Activated B cell treated with CpG ODN at 0.5 μM for 24 hours (primary cell): ENCODE measurements around the gene HLA-E. TPM values are rescaled to one million over a fixed set of nuclear protein-coding genes. Genes with fewer than 3 reads are reported as not detected.
"Not testable (repeated sequence)": the region's sequence is repeated elsewhere in the genome, so short reads cannot be mapped to it uniquely, and the experiment has no call there.

ENCODE experiments used
- ATAC-seq: fragments of 200-7000 bp; cut with Tn5 transposase; one replicate; pipeline ENCODE4 v1.10.0; 2021; ENCODE audit warnings: low read depth, mild to moderate bottlenecking, moderate library complexity
- CTCF ChIA-PET: fragments of 350-600 bp; sonication (Branson Sonifier 250); formaldehyde crosslinking; loops from one replicate; lab custom pipeline; 2021; ENCODE audit warnings: antibody characterized with exemption; lab: Charles Lee
- POLR2A ChIA-PET: fragments of 350-600 bp; sonication (Branson Sonifier 250); formaldehyde crosslinking; loops from one replicate; lab custom pipeline; 2021; ENCODE audit warnings: antibody characterized with exemption; lab: Charles Lee
- DNase-seq: peaks from one replicate; pipeline ENCODE4 v3.0.0; 2022
- H3K27ac Mint-ChIP-seq: one replicate; pipeline ENCODE4 v1.8.0; 2020; ENCODE audit warnings: mixed read lengths
- H3K27me3 Mint-ChIP-seq: one replicate; pipeline ENCODE4 v1.8.0; 2021; ENCODE audit warnings: mixed read lengths
- H3K36me3 Mint-ChIP-seq: one replicate; pipeline ENCODE4 v1.8.0; 2021; ENCODE audit warnings: low read depth, mixed read lengths
- H3K4me1 Mint-ChIP-seq: one replicate; pipeline ENCODE4 v1.8.0; 2021; ENCODE audit warnings: mixed read lengths
- H3K4me3 Mint-ChIP-seq: one replicate; pipeline ENCODE4 v1.8.0; 2020; ENCODE audit warnings: mild to moderate bottlenecking, mixed read lengths
- H3K9me3 Mint-ChIP-seq: one replicate; pipeline ENCODE4 v1.8.0; 2020; ENCODE audit warnings: mixed read lengths
- CTCF ChIP-seq: fragments of 200-600 bp; IDR thresholded peaks from one replicate; pipeline ENCODE4 v1.8.0; 2022; ENCODE audit warnings: antibody characterized with exemption, mild to moderate bottlenecking
- intact Hi-C: fragments of 100-400 bp; cut with micrococcal nuclease; formaldehyde crosslinking; loops from one replicate; pipeline ENCODE4 v1.15.1; 2024
- total RNA-seq: library from RNA; stranded (reverse); gene quantifications from 2 replicates; pipeline ENCODE4 v1.2.3, GENCODE V29; 2022

HLA-E gene
- total RNA-seq, 1 donor from 2014 or later, result 737 TPM

- Mint-ChIP-seq H3K9me3 (no peaks in the 10 kb centered on the region), H3K27ac (no peak overlapping the region), H3K4me3 (no peak overlapping the region), H3K36me3 (no peaks in the 10 kb centered on the region), H3K27me3 (peaks cover 26% of the 10 kb centered on the region), H3K4me1 (peaks cover 33% of the 10 kb centered on the region)
- ATAC-seq (no peak), DNase-seq (no peak)
- TF ChIP-seq CTCF, result peak; percentile 58
- ChIA-PET CTCF (interaction anchor here (0.8 to 9.8 kb wide), 20 partner anchors 9 to 247 kb away, joined by 3 to 411 read pairs (median 6); partner anchors contain the start of genes ABCF1 and DHX16), POLR2A (interaction anchor here (0.6 to 10.0 kb wide), 7 partner anchors 44 to 131 kb away, joined by 3 to 97 read pairs (median 5); partner anchors contain the start of genes GNL1 and PRR3)
- intact Hi-C loops, result loop anchor here (1.0 to 2.0 kb wide), 4 partner anchors 49 to 393 kb away; no protein-coding TSS in a partner anchor
Observed at GRCh38 chr6:30483677-30484279, 5.5 kb upstream of the HLA-E start.

- intact Hi-C loops, result no loop called here
- DNase-seq (no peak), ATAC-seq (no peak)
- ChIA-PET POLR2A (interaction anchor here (0.8 to 10.0 kb wide), 6 partner anchors 16 to 112 kb away, joined by 3 to 97 read pairs (median 6); no protein-coding TSS in a partner anchor), CTCF (interaction anchor here (0.6 to 9.8 kb wide), 11 partner anchors 15 to 237 kb away, joined by 3 to 411 read pairs (median 7); no protein-coding TSS in a partner anchor)
- peaks cover 10% of the 10 kb centered on the region for H3K36me3 Mint-ChIP-seq
- no peak overlapping the region for H3K4me3 Mint-ChIP-seq
- H3K27ac Mint-ChIP-seq, result no peak overlapping the region
- TF ChIP-seq CTCF, result no peak
- peaks cover 16% of the 10 kb centered on the region for H3K27me3 Mint-ChIP-seq
- peaks cover 41% of the 10 kb centered on the region for H3K4me1 Mint-ChIP-seq
- H3K9me3 Mint-ChIP-seq, result no peaks in the 10 kb centered on the region
Observed at GRCh38 chr6:30485236-30485635, 4.1 kb upstream of the HLA-E start.

- no peak for TF ChIP-seq CTCF
- peaks cover 47% of the 10 kb centered on the region for H3K4me1 Mint-ChIP-seq
- intact Hi-C loops, result no loop called here
- no peaks in the 10 kb centered on the region for H3K9me3 Mint-ChIP-seq
- ATAC-seq (no peak), DNase-seq (no peak)
- peaks cover 37% of the 10 kb centered on the region for H3K36me3 Mint-ChIP-seq
- POLR2A ChIA-PET, result interaction anchor here (0.7 to 11.6 kb wide), 5 partner anchors 19 to 56 kb away, joined by 6 to 460 read pairs (median 97); no protein-coding TSS in a partner anchor
- no peak overlapping the region for H3K4me3 Mint-ChIP-seq
- H3K27me3 Mint-ChIP-seq, result no peaks in the 10 kb centered on the region
- CTCF ChIA-PET, result interaction anchor here (5.9 to 9.8 kb wide), 3 partner anchors 43 to 109 kb away, joined by 113 to 411 read pairs (median 171); no protein-coding TSS in a partner anchor
- peak overlapping the region; percentile 46 for H3K27ac Mint-ChIP-seq
Observed at GRCh38 chr6:30487926-30488325, 1.4 kb upstream of the HLA-E start.

GRCh38 chr6:30488697-30489080, 620 bp upstream of the HLA-E start:
- not testable (repeated sequence) for DNase-seq, H3K9me3 Mint-ChIP-seq, ATAC-seq, H3K27me3 Mint-ChIP-seq
- intact Hi-C loops, result loop anchor here (1.0 kb wide), 5 partner anchors 28 to 159 kb away; partner anchors contain the start of genes C6orf136 and GNL1
- ChIA-PET CTCF (interaction anchor here (5.9 to 9.8 kb wide), 2 partner anchors 43 to 53 kb away, joined by 113 to 411 read pairs; no protein-coding TSS in a partner anchor), POLR2A (interaction anchor here (0.7 to 11.6 kb wide), 5 partner anchors 18 to 126 kb away, joined by 3 to 460 read pairs (median 97); partner anchors contain the start of genes GNL1 and PRR3)
- Mint-ChIP-seq H3K36me3 (peaks cover 44% of the 10 kb centered on the region), H3K4me3 (peak overlapping the region; percentile 98), H3K27ac (peak overlapping the region; percentile 97), H3K4me1 (peaks cover 52% of the 10 kb centered on the region)

GRCh38 chr6:30490026-30490876, 942 bp downstream of the HLA-E start:
- intact Hi-C loops, result loop anchor here (1.0 kb wide), 1 partner anchor 18 kb away; no protein-coding TSS in a partner anchor
- H3K27me3 Mint-ChIP-seq, result no peaks in the 10 kb centered on the region
- CTCF ChIA-PET, result interaction anchor here (1.0 to 8.1 kb wide), 3 partner anchors 18 to 53 kb away, joined by 3 to 83 read pairs (median 43); no protein-coding TSS in a partner anchor

GRCh38 chr6:30491291-30491953, 2.1 kb downstream of the HLA-E start:
- Mint-ChIP-seq H3K4me1 (peaks cover 78% of the 10 kb centered on the region), H3K4me3 (peak overlapping the region; percentile 98), H3K27ac (peak overlapping the region; percentile 97), H3K36me3 (peaks cover 55% of the 10 kb centered on the region)
- H3K27me3 Mint-ChIP-seq, ATAC-seq, intact Hi-C loops, DNase-seq, H3K9me3 Mint-ChIP-seq: not testable (repeated sequence)
- POLR2A ChIA-PET, result interaction anchor here (1.1 to 11.6 kb wide), 10 partner anchors 15 to 126 kb away, joined by 3 to 460 read pairs (median 29); partner anchors contain the start of genes ABCF1, MRPS18B and PPP1R10
- CTCF ChIA-PET, result interaction anchor here (1.8 to 8.1 kb wide), 4 partner anchors 8 to 51 kb away, joined by 5 to 83 read pairs (median 31); no protein-coding TSS in a partner anchor

More at GRCh38 chr6:30490026-30490876, 942 bp downstream of the HLA-E start:
- DNase-seq (peak; percentile 66), ATAC-seq (peak; percentile 56)
- Mint-ChIP-seq H3K4me1 (peaks cover 67% of the 10 kb centered on the region), H3K36me3 (peaks cover 55% of the 10 kb centered on the region), H3K4me3 (peak overlapping the region; percentile 98), H3K9me3 (no peaks in the 10 kb centered on the region), H3K27ac (peak overlapping the region; percentile 97)
- POLR2A ChIA-PET, result interaction anchor here (0.5 to 11.6 kb wide), 19 partner anchors 17 to 1308 kb away, joined by 3 to 460 read pairs (median 5); partner anchors contain the start of genes ABCF1, GNL1, MRPS18B and PPP1R10
- TF ChIP-seq CTCF, result no peak
